Measurements from ENCODE around the gene STK17A.
"Not testable (repeated sequence)": the region's sequence is repeated elsewhere in the genome, so short reads cannot be mapped to it uniquely, and the experiment has no call there.

The STK17A gene

DNA sequence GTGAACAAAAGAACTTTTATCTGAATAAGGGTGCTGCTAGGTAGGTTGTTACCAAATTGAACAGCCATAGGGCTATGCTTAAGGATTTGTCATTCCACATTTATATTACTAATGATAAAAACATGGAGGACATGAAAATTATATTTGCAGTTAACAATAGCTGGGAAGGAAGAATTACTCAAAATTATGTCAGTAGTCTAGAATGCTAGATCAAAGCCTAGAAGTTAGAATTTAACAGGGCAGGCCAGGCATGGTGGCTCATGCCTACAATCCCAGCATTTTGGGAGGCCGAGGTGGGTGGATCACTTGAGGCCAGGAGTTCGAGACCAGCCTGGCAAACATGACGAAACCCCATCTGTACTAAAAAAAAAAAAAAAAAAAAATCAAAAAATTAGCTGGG is 9.4 kb downstream of the STK17A start:
- no peak for DNase-seq (ENCODE audit: extremely low read depth, low read depth)
- no peak overlapping the region for H3K4me3 ChIP-seq (replicated peaks; ENCODE audit: low read depth, low read length)
- TF ChIP-seq, protein P1, sequence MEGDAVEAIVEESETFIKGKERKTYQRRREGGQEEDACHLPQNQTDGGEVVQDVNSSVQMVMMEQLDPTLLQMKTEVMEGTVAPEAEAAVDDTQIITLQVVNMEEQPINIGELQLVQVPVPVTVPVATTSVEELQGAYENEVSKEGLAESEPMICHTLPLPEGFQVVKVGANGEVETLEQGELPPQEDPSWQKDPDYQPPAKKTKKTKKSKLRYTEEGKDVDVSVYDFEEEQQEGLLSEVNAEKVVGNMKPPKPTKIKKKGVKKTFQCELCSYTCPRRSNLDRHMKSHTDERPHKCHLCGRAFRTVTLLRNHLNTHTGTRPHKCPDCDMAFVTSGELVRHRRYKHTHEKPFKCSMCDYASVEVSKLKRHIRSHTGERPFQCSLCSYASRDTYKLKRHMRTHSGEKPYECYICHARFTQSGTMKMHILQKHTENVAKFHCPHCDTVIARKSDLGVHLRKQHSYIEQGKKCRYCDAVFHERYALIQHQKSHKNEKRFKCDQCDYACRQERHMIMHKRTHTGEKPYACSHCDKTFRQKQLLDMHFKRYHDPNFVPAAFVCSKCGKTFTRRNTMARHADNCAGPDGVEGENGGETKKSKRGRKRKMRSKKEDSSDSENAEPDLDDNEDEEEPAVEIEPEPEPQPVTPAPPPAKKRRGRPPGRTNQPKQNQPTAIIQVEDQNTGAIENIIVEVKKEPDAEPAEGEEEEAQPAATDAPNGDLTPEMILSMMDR (IDR thresholded peaks at IDR 0.05; ENCODE audit: low read depth, low read length, missing control alignments): no peak

DNA sequence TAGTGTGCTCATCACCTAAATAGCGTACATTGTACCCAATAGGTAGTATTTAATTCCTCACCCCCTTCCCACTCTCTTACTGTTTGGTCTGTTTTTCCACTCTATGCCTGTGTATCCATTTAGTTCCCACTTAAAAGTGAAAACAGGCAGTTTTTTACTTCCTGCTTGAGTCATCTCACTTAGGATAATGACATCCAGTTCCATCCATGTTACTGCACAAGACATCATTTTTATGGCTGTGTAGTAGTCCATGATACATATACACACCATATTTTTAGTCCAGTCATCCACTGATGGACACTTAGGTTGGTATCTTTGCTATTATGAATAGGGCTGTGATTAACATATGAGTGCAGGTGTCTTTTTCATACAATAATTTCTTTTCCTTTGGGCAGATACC is 10.1 kb downstream of the STK17A start:
- no peak for DNase-seq (ENCODE audit: extremely low read depth, low read depth)
- TF ChIP-seq, protein P1 (IDR thresholded peaks at IDR 0.05; ENCODE audit: low read depth, low read length, missing control alignments): no peak
- no peak overlapping the region for H3K4me3 ChIP-seq (replicated peaks; ENCODE audit: low read depth, low read length)

DNA sequence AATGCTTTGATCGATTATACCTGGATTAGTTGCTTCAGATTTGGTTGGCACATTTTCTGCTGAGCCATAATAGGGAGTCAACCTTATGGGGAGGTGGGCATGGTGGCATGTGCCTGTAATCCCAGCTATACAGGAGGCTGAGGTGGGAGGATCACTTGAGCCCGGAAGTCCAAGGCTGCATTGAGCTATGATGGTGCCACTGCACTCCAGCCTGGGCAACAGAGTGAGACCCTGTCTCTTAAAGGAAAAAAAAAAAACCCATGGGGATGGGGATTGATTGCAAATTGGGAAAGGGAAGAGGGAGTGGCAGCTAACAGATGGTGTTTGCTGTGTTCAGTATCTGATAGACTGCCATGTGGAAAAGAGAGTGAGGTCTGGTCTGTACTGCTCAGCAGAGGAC is 11.1 kb downstream of the STK17A start:
- TF ChIP-seq, protein P1 (IDR thresholded peaks at IDR 0.05; ENCODE audit: low read depth, low read length, missing control alignments): no peak
- no peak for DNase-seq (ENCODE audit: extremely low read depth, low read depth)

DNA sequence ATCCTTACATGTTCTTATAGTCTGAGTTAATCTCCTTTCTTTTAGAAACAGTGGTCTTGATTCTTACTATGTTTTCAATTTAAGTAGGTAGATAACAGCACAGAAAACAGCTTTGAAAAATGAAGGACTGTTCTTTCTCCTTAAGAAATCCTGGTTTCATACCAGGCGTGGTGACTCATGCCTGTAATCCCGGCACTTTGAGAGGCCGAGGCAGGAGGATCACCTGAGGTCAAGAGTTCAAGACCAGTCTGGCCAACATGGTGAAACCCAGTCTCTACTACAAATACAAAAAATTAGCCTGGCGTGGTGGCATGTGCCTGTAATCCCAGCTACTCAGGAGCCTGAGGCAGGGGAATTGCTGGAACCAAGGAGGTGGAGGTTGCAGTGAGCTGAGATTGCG is 13.5 kb downstream of the STK17A start:
- DNase-seq (ENCODE audit: extremely low read depth, low read depth); H3K4me3 ChIP-seq (replicated peaks; ENCODE audit: low read depth, low read length): not testable (repeated sequence)

More for the DNA sequence above, 11.1 kb downstream of the STK17A start:
- no peak overlapping the region for H3K4me3 ChIP-seq (replicated peaks; ENCODE audit: low read depth, low read length)

DNA sequence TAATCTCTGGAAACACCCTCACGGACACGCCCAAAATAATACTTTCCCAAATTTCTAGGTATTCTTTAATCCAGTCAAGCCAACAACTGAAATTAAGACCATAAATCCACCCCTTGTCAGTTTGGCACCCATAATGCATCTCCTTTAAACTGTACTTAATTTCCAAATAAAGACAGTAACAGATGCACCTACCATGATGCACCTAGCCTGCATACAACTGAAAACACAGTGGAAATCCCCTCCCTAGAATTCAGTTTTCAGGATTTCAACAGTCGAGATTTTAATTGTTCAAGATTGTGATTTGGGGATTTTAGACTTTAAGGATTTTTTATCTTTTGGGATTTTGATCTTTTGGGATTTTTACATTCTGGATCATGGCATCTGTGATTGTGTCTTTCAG is 17.1 kb downstream of the STK17A start:
- H3K4me3 ChIP-seq (replicated peaks; ENCODE audit: low read depth, low read length): no peak overlapping the region
- TF ChIP-seq, protein P1 (IDR thresholded peaks at IDR 0.05; ENCODE audit: low read depth, low read length, missing control alignments): no peak
- DNase-seq (ENCODE audit: extremely low read depth, low read depth): no peak

DNA sequence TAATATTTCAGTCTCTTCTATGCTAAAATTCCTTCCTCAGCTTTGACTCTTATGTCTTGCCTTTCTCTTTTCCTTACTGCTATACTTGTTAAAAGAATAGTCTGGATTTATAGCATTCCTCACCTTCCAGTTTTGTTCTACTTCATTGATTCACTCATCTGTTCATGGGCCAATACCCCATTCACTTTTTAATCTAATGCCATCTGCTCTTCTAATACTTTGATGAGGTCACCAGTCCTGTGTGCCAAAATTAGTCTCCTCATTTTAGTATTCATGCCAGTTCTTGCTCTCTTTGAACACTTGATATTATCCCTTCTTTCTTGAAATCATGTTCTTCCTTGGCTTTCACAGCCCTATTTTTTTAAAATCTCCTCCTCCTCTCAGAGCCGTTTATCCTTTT is 19.3 kb downstream of the STK17A start:
- TF ChIP-seq, protein P1 (IDR thresholded peaks at IDR 0.05; ENCODE audit: low read depth, low read length, missing control alignments): no peak

DNA sequence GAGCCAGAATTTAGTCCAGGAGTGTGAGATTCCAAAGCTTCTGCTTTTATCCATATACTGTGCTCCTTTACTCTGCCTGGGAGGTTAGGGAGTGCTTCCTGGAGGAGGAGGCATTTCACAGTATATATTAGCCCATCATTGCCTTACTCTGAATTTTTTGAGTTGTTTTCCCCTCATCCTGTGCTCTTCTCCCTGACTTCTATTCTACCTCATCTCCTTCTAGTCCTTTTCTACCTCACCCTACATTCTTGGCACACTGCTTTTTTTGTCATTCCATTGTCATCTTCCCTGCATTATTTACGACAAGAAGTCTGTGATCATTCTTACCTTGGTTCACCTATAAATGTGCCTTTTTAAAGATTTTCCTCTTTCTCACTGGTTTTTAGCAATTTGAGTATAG is 21.3 kb downstream of the STK17A start:
- no peak for DNase-seq (ENCODE audit: extremely low read depth, low read depth)
- TF ChIP-seq, protein P1 (IDR thresholded peaks at IDR 0.05; ENCODE audit: low read depth, low read length, missing control alignments): no peak
- no peak overlapping the region for H3K4me3 ChIP-seq (replicated peaks; ENCODE audit: low read depth, low read length)

More for the DNA sequence above, 19.3 kb downstream of the STK17A start:
- H3K4me3 ChIP-seq (replicated peaks; ENCODE audit: low read depth, low read length): no peak overlapping the region
- DNase-seq (ENCODE audit: extremely low read depth, low read depth): no peak
